Left ventricle myocardium inferior (tissue), 1 donor: ENCODE measurements around the gene FGF12. TPM values are rescaled to one million over a fixed set of nuclear protein-coding genes. Genes with fewer than 3 reads are reported as not detected.

Experiments
- DNase-seq: peaks from one replicate; pipeline ENCODE4 v3.0.0-alpha.2; 2020
- H3K27ac ChIP-seq: fragments of 200-600 bp; replicated peaks from 2 replicates; pipeline ENCODE4 v1.8.0; 2021
- H3K27me3 ChIP-seq: fragments of 200-600 bp; 2 replicates; pipeline ENCODE4 v1.8.0; 2021; ENCODE audit warnings: low read depth
- H3K36me3 ChIP-seq: fragments of 200-600 bp; 2 replicates; pipeline ENCODE4 v1.8.0; 2021
- H3K4me1 ChIP-seq: fragments of 200-600 bp; 2 replicates; pipeline ENCODE4 v1.8.0; 2021
- H3K4me3 ChIP-seq: fragments of 200-600 bp; 2 replicates; pipeline ENCODE4 v1.8.0; 2021; ENCODE audit warnings: mild to moderate bottlenecking, moderate library complexity
- H3K9me3 ChIP-seq: fragments of 200-600 bp; replicated peaks from 2 replicates; pipeline ENCODE4 v1.8.0; 2021
- CTCF ChIP-seq: fragments of 200-600 bp; IDR thresholded peaks from 2 replicates; pipeline ENCODE4 v1.8.0; 2021; ENCODE audit warnings: antibody characterized with exemption, mild to moderate bottlenecking, borderline replicate concordance
- intact Hi-C: fragments of 100-400 bp; cut with micrococcal nuclease; formaldehyde crosslinking; loops from one replicate; pipeline ENCODE4 v1.11.0; 2022
- total RNA-seq: library from RNA; stranded (reverse); fragmentation: NEBNext Ultra II Directional; extraction: Animal tissue kit (Norgen Biotek cat#: 25700); gene quantifications from one replicate; pipeline ENCODE4 v1.2.1, GENCODE V29; 2021
- donor health status: DM: no; HTN: yes; CAD: no; lungs with severe emphysema.

The FGF12 gene
- total RNA-seq, 1 donor from 2014 or later, result 325 TPM

- H3K4me1 ChIP-seq, result peaks cover 81% of the 10 kb centered on the region
- no peak overlapping the region for H3K4me3 ChIP-seq
- intact Hi-C loops, result no loop called here
- no peaks in the 10 kb centered on the region for H3K9me3 ChIP-seq
- peak overlapping the region; percentile 60 for H3K27ac ChIP-seq
- no peaks in the 10 kb centered on the region for H3K36me3 ChIP-seq
- no peak for TF ChIP-seq CTCF
- DNase-seq, result no peak
- H3K27me3 ChIP-seq, result no peaks in the 10 kb centered on the region
Measured at GRCh38 chr3:192684151-192684550, 43.2 kb downstream of the FGF12 start.

GRCh38 chr3:192675958-192676649 is 51.2 kb downstream of the FGF12 start:
- intact Hi-C loops, result no loop called here
- H3K9me3 ChIP-seq, result no peaks in the 10 kb centered on the region
- no peaks in the 10 kb centered on the region for H3K36me3 ChIP-seq
- H3K4me1 ChIP-seq, result peaks cover 46% of the 10 kb centered on the region
- H3K27me3 ChIP-seq, result no peaks in the 10 kb centered on the region
- TF ChIP-seq CTCF, result no peak
- H3K27ac ChIP-seq, result peak overlapping the region; percentile 27
- DNase-seq, result no peak
- no peak overlapping the region for H3K4me3 ChIP-seq

- intact Hi-C loops, result no loop called here
- no peak for DNase-seq
- peaks cover 64% of the 10 kb centered on the region for H3K4me1 ChIP-seq
- TF ChIP-seq CTCF, result no peak
- peak overlapping the region; percentile 73 for H3K27ac ChIP-seq
- H3K36me3 ChIP-seq, result no peaks in the 10 kb centered on the region
- H3K4me3 ChIP-seq, result no peak overlapping the region
- H3K27me3 ChIP-seq, result no peaks in the 10 kb centered on the region
- no peaks in the 10 kb centered on the region for H3K9me3 ChIP-seq
Measured at GRCh38 chr3:192655628-192656027, 71.7 kb downstream of the FGF12 start.

- Histone ChIP-seq H3K4me1 (peaks cover 64% of the 10 kb centered on the region), H3K9me3 (no peaks in the 10 kb centered on the region), H3K27me3 (no peaks in the 10 kb centered on the region), H3K36me3 (no peaks in the 10 kb centered on the region), H3K4me3 (no peak overlapping the region), H3K27ac (peak overlapping the region; percentile 73)
- no peak for DNase-seq
- TF ChIP-seq CTCF, result no peak
- intact Hi-C loops, result no loop called here
Measured at GRCh38 chr3:192655040-192655439, 72.3 kb downstream of the FGF12 start.

GRCh38 chr3:192653862-192654261 is 73.5 kb downstream of the FGF12 start:
- no peak for DNase-seq
- intact Hi-C loops, result no loop called here
- Histone ChIP-seq H3K27me3 (no peaks in the 10 kb centered on the region), H3K4me3 (no peak overlapping the region), H3K36me3 (no peaks in the 10 kb centered on the region), H3K27ac (peak overlapping the region; percentile 73), H3K9me3 (no peaks in the 10 kb centered on the region), H3K4me1 (peaks cover 62% of the 10 kb centered on the region)
- no peak for TF ChIP-seq CTCF
